Measurements from ENCODE around the gene KIF26B. TPM values are rescaled to one million over a fixed set of nuclear protein-coding genes. Genes with fewer than 3 reads are reported as not detected.

The KIF26B gene
- total and polyA plus RNA-seq, 10 of the 15 experiments (the other 5 are each of a cell fraction or from before 2014, with no cell fraction given): 0.35 to 11.6 (median 2.2) TPM

- Histone ChIP-seq H3K27me3 (replicated peaks in 1 of 2; ENCODE audit: control insufficient read depth in 2 of 2, insufficient read depth in 2 of 2, low read length in 1 of 2) (peaks cover 0 to 1% of the 10 kb centered on the region in 2 experiments; a peak in 2 of 4 replicates), H3K4me2 (ENCODE audit: control insufficient read depth, insufficient read depth) (no peak overlapping the region), H2AFZ (ENCODE audit: control insufficient read depth, low read depth, low read length) (no peak overlapping the region), H3K27ac (ENCODE audit: control insufficient read depth, insufficient read depth) (no peak overlapping the region), H3K9ac (ENCODE audit: control insufficient read depth, insufficient read depth, low read length) (no peak overlapping the region), H3K79me2 (ENCODE audit: control insufficient read depth, insufficient read depth, low read length) (no peaks in the 10 kb centered on the region), H3K4me3 (no peak overlapping the region), H3K9me3 (replicated peaks; ENCODE audit: control insufficient read depth, insufficient read depth, low read length) (no peaks in the 10 kb centered on the region), H3K36me3 (ENCODE audit: control insufficient read depth in 2 of 2, insufficient read depth in 2 of 2, low read length in 1 of 2) (no peaks in the 10 kb centered on the region), H3K4me1 (ENCODE audit: control insufficient read depth, insufficient read depth, low read length) (no peaks in the 10 kb centered on the region), H4K20me1 (ENCODE audit: control insufficient read depth, insufficient read depth) (no peaks in the 10 kb centered on the region)
- 48% methylated on average over 10 of the region's 10 CpGs for WGBS (ENCODE audit: insufficient coverage, insufficient replicate concordance, low lambda C conversion rate, missing lambda C conversion rate)
- ChIA-PET SMC1A (ENCODE audit: uncharacterized antibody, unreplicated experiment) (no interaction called here), RAD21 (ENCODE audit: unreplicated experiment) (no interaction called here), CTCF (no interaction called here), POLR2A (no interaction called here)
- no peak for DNase-seq (ENCODE audit: low read depth, low spot score)
- TF ChIP-seq SMC3 (IDR thresholded peaks at IDR 0.05; ENCODE audit: borderline replicate concordance, low read length) (no peak), WRNIP1 (IDR thresholded peaks at IDR 0.05; ENCODE audit: borderline replicate concordance, low read depth, low read length) (no peak)
- FAIRE-seq: no peak
- in situ Hi-C loops (cut with MboI): no loop called here
- intact Hi-C loops (cut with micrococcal nuclease; ENCODE audit: unreplicated experiment): no loop called here
- BruUV-seq (replicated peaks): no TSS peak
- no peak for ATAC-seq
These were observed 22.5 kb downstream of the KIF26B start for GRCh38 chr1:245177071-245177900.

GRCh38 chr1:245179706-245180105, 24.9 kb downstream of the KIF26B start:
- Histone ChIP-seq H2AFZ (ENCODE audit: control insufficient read depth, low read depth, low read length) (no peak overlapping the region), H3K4me2 (ENCODE audit: control insufficient read depth, insufficient read depth) (no peak overlapping the region), H4K20me1 (ENCODE audit: control insufficient read depth, insufficient read depth) (no peaks in the 10 kb centered on the region), H3K4me3 (no peak overlapping the region), H3K27me3 (replicated peaks in 1 of 2; ENCODE audit: control insufficient read depth in 2 of 2, insufficient read depth in 2 of 2, low read length in 1 of 2) (peaks cover 0 to 1% of the 10 kb centered on the region in 2 experiments; a peak in 2 of 4 replicates), H3K9me3 (replicated peaks; ENCODE audit: control insufficient read depth, insufficient read depth, low read length) (no peaks in the 10 kb centered on the region), H3K79me2 (ENCODE audit: control insufficient read depth, insufficient read depth, low read length) (no peaks in the 10 kb centered on the region), H3K9ac (ENCODE audit: control insufficient read depth, insufficient read depth, low read length) (no peak overlapping the region), H3K27ac (ENCODE audit: control insufficient read depth, insufficient read depth) (no peak overlapping the region), H3K36me3 (ENCODE audit: control insufficient read depth in 2 of 2, insufficient read depth in 2 of 2, low read length in 1 of 2) (no peaks in the 10 kb centered on the region), H3K4me1 (ENCODE audit: control insufficient read depth, insufficient read depth, low read length) (no peaks in the 10 kb centered on the region)
- ChIA-PET RAD21 (ENCODE audit: unreplicated experiment) (no interaction called here), POLR2A (no interaction called here), CTCF (no interaction called here), SMC1A (ENCODE audit: uncharacterized antibody, unreplicated experiment) (no interaction called here)
- in situ Hi-C loops (cut with MboI) (no loop called here), intact Hi-C loops (cut with micrococcal nuclease; ENCODE audit: unreplicated experiment) (no loop called here)
- FAIRE-seq (no peak), ATAC-seq (no peak), DNase-seq (ENCODE audit: low read depth, low spot score) (no peak)
- TF ChIP-seq CHD2 (IDR thresholded peaks at IDR 0.05; ENCODE audit: borderline replicate concordance, low read depth, low read length): no peak
- no peak for TF ChIP-seq FOXK2 (IDR thresholded peaks at IDR 0.05)
- no peak for TF ChIP-seq E4F1 (IDR thresholded peaks at IDR 0.05; ENCODE audit: borderline replicate concordance, partially characterized antibody)
- no peak for TF ChIP-seq MTA2 (IDR thresholded peaks at IDR 0.05; ENCODE audit: low read depth)
- TF ChIP-seq ATF7 (IDR thresholded peaks at IDR 0.05; ENCODE audit: low read depth): no peak
- no TSS peak for BruUV-seq (replicated peaks)
- 11% methylated on average over 9 of the region's 9 CpGs for WGBS (ENCODE audit: insufficient coverage, insufficient replicate concordance, low lambda C conversion rate, missing lambda C conversion rate)
